ENCODE results near the gene CD28.

Gene CD28

DNA sequence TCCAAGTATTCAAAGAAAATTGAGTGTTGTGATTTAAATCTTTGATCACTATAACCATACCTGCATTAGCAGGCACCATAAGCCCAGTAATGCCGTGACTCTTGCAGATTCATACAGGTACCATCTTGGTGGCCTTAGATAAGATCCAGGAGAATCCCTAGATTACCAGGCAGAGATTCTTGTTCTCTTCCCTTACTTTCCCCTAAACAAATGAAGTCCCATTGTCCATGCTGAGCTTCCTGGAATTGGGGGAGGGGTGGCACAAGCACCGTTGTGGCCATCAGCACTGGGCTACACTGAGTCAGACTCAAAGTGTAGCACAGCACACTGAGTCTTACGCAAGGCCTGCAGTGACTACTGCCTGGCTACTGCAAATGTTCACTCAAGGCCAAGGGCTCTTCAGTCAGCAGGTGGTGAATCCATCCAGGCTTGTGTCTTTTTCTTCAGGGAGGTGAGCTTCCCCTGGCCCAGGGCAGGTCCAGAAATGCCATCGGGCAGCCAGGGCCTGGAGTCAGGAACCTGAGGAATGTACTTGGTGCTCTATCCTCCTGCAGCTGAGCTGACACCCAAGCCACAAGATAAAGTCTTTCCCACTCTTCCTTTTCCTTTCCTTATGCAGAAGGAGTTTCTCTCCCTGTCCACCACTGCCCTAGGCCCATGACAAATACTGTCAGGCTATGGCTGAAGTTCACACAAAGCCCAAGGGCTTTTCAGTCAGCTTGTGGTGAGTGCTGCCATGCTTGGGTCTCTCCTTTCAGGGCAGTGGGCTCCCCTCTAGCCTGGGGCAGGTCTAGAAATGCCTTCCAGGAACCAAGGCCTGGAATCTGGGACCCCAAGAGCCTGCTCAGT, 52.6 kb downstream of the CD28 start:
- Histone ChIP-seq H3K4me3 (ENCODE audit: low read depth in 1 of 2, low read length in 2 of 2) (no peak overlapping the region), H3K9ac (ENCODE audit: low read depth in 1 of 2, low read length in 2 of 2) (no peak overlapping the region), H3K27me3 (ENCODE audit: control insufficient read depth in 1 of 2, insufficient read depth in 2 of 2, low read length in 2 of 2) (no peaks in the 10 kb centered on the region), H3K27ac (ENCODE audit: low read depth, low read length) (no peak overlapping the region), H3K4me1 (ENCODE audit: control insufficient read depth in 1 of 2, insufficient read depth in 2 of 2, low read length in 2 of 2) (no peaks in the 10 kb centered on the region), H3K9me3 (ENCODE audit: control insufficient read depth in 1 of 2, low read length in 2 of 2) (peaks cover 3 to 15% of the 10 kb centered on the region in 2 donors), H3K36me3 (ENCODE audit: control insufficient read depth in 1 of 2, insufficient read depth in 2 of 2, low read length in 2 of 2) (no peaks in the 10 kb centered on the region)

GRCh38 chr2:203759690-203760365, 53.4 kb downstream of the CD28 start:
- no peaks in the 10 kb centered on the region for H3K27me3 ChIP-seq (ENCODE audit: control insufficient read depth in 1 of 2, insufficient read depth in 2 of 2, low read length in 2 of 2)
- H3K9me3 ChIP-seq (ENCODE audit: control insufficient read depth in 1 of 2, low read length in 2 of 2) = peaks cover 3 to 15% of the 10 kb centered on the region in 2 donors
- no peak overlapping the region for H3K27ac ChIP-seq (ENCODE audit: low read depth, low read length)
- H3K4me1 ChIP-seq (ENCODE audit: control insufficient read depth in 1 of 2, insufficient read depth in 2 of 2, low read length in 2 of 2) = no peaks in the 10 kb centered on the region
- H3K9ac ChIP-seq (ENCODE audit: low read depth in 1 of 2, low read length in 2 of 2) = no peak overlapping the region
- H3K4me3 ChIP-seq (ENCODE audit: low read depth in 1 of 2, low read length in 2 of 2) = no peak overlapping the region
- no peaks in the 10 kb centered on the region for H3K36me3 ChIP-seq (ENCODE audit: control insufficient read depth in 1 of 2, insufficient read depth in 2 of 2, low read length in 2 of 2)

- Histone ChIP-seq H3K36me3 (ENCODE audit: control insufficient read depth in 1 of 2, insufficient read depth in 2 of 2, low read length in 2 of 2) (no peaks in the 10 kb centered on the region), H3K27me3 (ENCODE audit: control insufficient read depth in 1 of 2, insufficient read depth in 2 of 2, low read length in 2 of 2) (no peaks in the 10 kb centered on the region), H3K9me3 (ENCODE audit: control insufficient read depth in 1 of 2, low read length in 2 of 2) (peaks cover 3 to 6% of the 10 kb centered on the region in 2 donors), H3K27ac (ENCODE audit: low read depth, low read length) (no peak overlapping the region), H3K4me1 (ENCODE audit: control insufficient read depth in 1 of 2, insufficient read depth in 2 of 2, low read length in 2 of 2) (no peaks in the 10 kb centered on the region), H3K9ac (ENCODE audit: low read depth in 1 of 2, low read length in 2 of 2) (no peak overlapping the region), H3K4me3 (ENCODE audit: low read depth in 1 of 2, low read length in 2 of 2) (no peak overlapping the region)
Observed at GRCh38 chr2:203761121-203761520, 54.7 kb downstream of the CD28 start.

- H3K9ac ChIP-seq (ENCODE audit: low read depth in 1 of 2, low read length in 2 of 2) = no peak overlapping the region
- no peak overlapping the region for H3K4me3 ChIP-seq (ENCODE audit: low read depth in 1 of 2, low read length in 2 of 2)
- H3K4me1 ChIP-seq (ENCODE audit: control insufficient read depth in 1 of 2, insufficient read depth in 2 of 2, low read length in 2 of 2) = no peaks in the 10 kb centered on the region
Observed at GRCh38 chr2:203763241-203763937, 57.0 kb downstream of the CD28 start.

GRCh38 chr2:203763938-203764664, 57.7 kb downstream of the CD28 start:
- no peaks in the 10 kb centered on the region for H3K36me3 ChIP-seq (ENCODE audit: control insufficient read depth in 1 of 2, insufficient read depth in 2 of 2, low read length in 2 of 2)
- H3K27me3 ChIP-seq (ENCODE audit: control insufficient read depth in 1 of 2, insufficient read depth in 2 of 2, low read length in 2 of 2) = no peaks in the 10 kb centered on the region
- H3K4me1 ChIP-seq (ENCODE audit: control insufficient read depth in 1 of 2, insufficient read depth in 2 of 2, low read length in 2 of 2) = no peaks in the 10 kb centered on the region
- H3K9ac ChIP-seq (ENCODE audit: low read depth in 1 of 2, low read length in 2 of 2) = no peak overlapping the region
- H3K4me3 ChIP-seq (ENCODE audit: low read depth in 1 of 2, low read length in 2 of 2) = no peak overlapping the region
- no peak overlapping the region for H3K27ac ChIP-seq (ENCODE audit: low read depth, low read length)
- peaks cover 0 to 2% of the 10 kb centered on the region in 2 donors for H3K9me3 ChIP-seq (ENCODE audit: control insufficient read depth in 1 of 2, low read length in 2 of 2)

More at GRCh38 chr2:203763241-203763937, 57.0 kb downstream of the CD28 start:
- no peak overlapping the region for H3K27ac ChIP-seq (ENCODE audit: low read depth, low read length)
- H3K9me3 ChIP-seq (ENCODE audit: control insufficient read depth in 1 of 2, low read length in 2 of 2) = peaks cover 0 to 2% of the 10 kb centered on the region in 2 donors
- H3K27me3 ChIP-seq (ENCODE audit: control insufficient read depth in 1 of 2, insufficient read depth in 2 of 2, low read length in 2 of 2) = no peaks in the 10 kb centered on the region
- H3K36me3 ChIP-seq (ENCODE audit: control insufficient read depth in 1 of 2, insufficient read depth in 2 of 2, low read length in 2 of 2) = no peaks in the 10 kb centered on the region

GRCh38 chr2:203772456-203773165, 66.2 kb downstream of the CD28 start:
- no peak overlapping the region for H3K27ac ChIP-seq (ENCODE audit: low read depth, low read length)
- H3K9me3 ChIP-seq (ENCODE audit: control insufficient read depth in 1 of 2, low read length in 2 of 2) = no peaks in the 10 kb centered on the region
- H3K9ac ChIP-seq (ENCODE audit: low read depth in 1 of 2, low read length in 2 of 2) = no peak overlapping the region
- no peak overlapping the region for H3K4me3 ChIP-seq (ENCODE audit: low read depth in 1 of 2, low read length in 2 of 2)
- no peaks in the 10 kb centered on the region for H3K27me3 ChIP-seq (ENCODE audit: control insufficient read depth in 1 of 2, insufficient read depth in 2 of 2, low read length in 2 of 2)
- H3K4me1 ChIP-seq (ENCODE audit: control insufficient read depth in 1 of 2, insufficient read depth in 2 of 2, low read length in 2 of 2) = no peaks in the 10 kb centered on the region
- H3K36me3 ChIP-seq (ENCODE audit: control insufficient read depth in 1 of 2, insufficient read depth in 2 of 2, low read length in 2 of 2) = no peaks in the 10 kb centered on the region

DNA sequence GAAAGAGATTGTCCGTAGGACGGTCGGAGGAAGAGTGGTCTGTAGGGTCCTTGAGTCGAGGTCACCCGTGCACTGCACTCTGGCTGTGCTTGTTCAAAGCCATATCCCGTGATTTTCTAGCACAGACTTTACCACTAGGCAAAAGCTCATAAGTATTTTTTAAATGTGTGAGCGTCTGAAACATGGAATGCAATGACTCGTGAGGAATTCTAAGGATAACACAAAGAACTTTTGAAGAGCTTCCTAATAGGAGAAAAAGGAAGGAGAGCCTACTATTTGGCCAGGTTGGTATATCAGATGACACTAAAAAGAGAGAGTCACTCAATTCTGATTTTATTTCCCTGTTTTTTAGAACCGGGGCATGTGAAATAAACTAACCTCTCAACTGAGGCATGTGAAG, 68.3 kb downstream of the CD28 start:
- Histone ChIP-seq H3K36me3 (ENCODE audit: control insufficient read depth in 1 of 2, insufficient read depth in 2 of 2, low read length in 2 of 2) (no peaks in the 10 kb centered on the region), H3K4me3 (ENCODE audit: low read depth in 1 of 2, low read length in 2 of 2) (no peak overlapping the region), H3K9me3 (ENCODE audit: control insufficient read depth in 1 of 2, low read length in 2 of 2) (no peaks in the 10 kb centered on the region), H3K4me1 (ENCODE audit: control insufficient read depth in 1 of 2, insufficient read depth in 2 of 2, low read length in 2 of 2) (no peaks in the 10 kb centered on the region), H3K27me3 (ENCODE audit: control insufficient read depth in 1 of 2, insufficient read depth in 2 of 2, low read length in 2 of 2) (no peaks in the 10 kb centered on the region), H3K9ac (ENCODE audit: low read depth in 1 of 2, low read length in 2 of 2) (no peak overlapping the region), H3K27ac (ENCODE audit: low read depth, low read length) (no peak overlapping the region)

DNA sequence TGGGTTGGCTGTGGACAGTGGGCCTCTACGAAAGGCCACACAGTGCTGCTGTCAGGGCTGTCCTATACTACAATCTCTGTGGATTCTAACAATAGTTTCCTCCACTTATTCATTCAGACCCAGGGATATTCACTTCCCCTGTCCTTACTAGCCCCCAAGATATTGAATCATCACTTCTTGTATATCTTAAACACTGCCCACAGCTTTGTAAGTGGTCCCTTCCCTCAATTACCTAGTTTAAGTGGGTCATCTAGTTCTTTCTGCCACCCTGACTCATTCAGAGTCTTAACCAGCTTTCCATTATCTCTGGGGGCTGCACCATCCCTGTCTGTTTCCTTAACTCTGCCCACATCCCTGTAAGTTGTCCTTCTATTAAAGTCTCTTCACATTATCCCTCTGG, 69.2 kb downstream of the CD28 start:
- Histone ChIP-seq H3K27ac (ENCODE audit: low read depth, low read length) (no peak overlapping the region), H3K9ac (ENCODE audit: low read depth in 1 of 2, low read length in 2 of 2) (no peak overlapping the region), H3K4me1 (ENCODE audit: control insufficient read depth in 1 of 2, insufficient read depth in 2 of 2, low read length in 2 of 2) (no peaks in the 10 kb centered on the region), H3K36me3 (ENCODE audit: control insufficient read depth in 1 of 2, insufficient read depth in 2 of 2, low read length in 2 of 2) (no peaks in the 10 kb centered on the region), H3K9me3 (ENCODE audit: control insufficient read depth in 1 of 2, low read length in 2 of 2) (no peaks in the 10 kb centered on the region), H3K4me3 (ENCODE audit: low read depth in 1 of 2, low read length in 2 of 2) (no peak overlapping the region), H3K27me3 (ENCODE audit: control insufficient read depth in 1 of 2, insufficient read depth in 2 of 2, low read length in 2 of 2) (no peaks in the 10 kb centered on the region)

DNA sequence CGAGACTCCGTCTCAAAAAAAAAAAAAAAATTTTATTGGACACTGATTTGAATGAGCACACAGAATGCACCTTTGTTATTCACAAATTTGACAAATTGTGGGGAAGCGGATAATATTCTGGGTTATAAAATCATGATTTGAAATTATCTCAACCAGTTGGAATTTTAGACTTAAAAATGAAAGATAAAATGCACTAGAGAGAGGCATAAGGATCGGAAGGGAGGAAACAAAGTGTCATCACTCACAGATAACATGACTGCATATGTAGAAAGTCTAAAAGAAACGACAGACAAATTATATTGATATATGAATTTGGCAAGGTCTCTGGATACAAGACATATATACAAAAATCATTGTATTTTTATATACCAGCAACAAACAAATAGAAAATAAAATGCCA, 70.6 kb downstream of the CD28 start:
- H3K36me3 ChIP-seq (ENCODE audit: control insufficient read depth in 1 of 2, insufficient read depth in 2 of 2, low read length in 2 of 2) = no peaks in the 10 kb centered on the region
- H3K4me3 ChIP-seq (ENCODE audit: low read depth in 1 of 2, low read length in 2 of 2) = no peak overlapping the region
- no peaks in the 10 kb centered on the region for H3K4me1 ChIP-seq (ENCODE audit: control insufficient read depth in 1 of 2, insufficient read depth in 2 of 2, low read length in 2 of 2)
- H3K9ac ChIP-seq (ENCODE audit: low read depth in 1 of 2, low read length in 2 of 2) = no peak overlapping the region
- no peaks in the 10 kb centered on the region for H3K9me3 ChIP-seq (ENCODE audit: control insufficient read depth in 1 of 2, low read length in 2 of 2)
- no peaks in the 10 kb centered on the region for H3K27me3 ChIP-seq (ENCODE audit: control insufficient read depth in 1 of 2, insufficient read depth in 2 of 2, low read length in 2 of 2)
- no peak overlapping the region for H3K27ac ChIP-seq (ENCODE audit: low read depth, low read length)

All from duodenal mucosa (tissue), 2 donors.